GM21515 (cell line): ENCODE measurements around the gene ZNF816.
"Not testable (repeated sequence)": the region's sequence is repeated elsewhere in the genome, so short reads cannot be mapped to it uniquely, and the experiment has no call there.

ENCODE experiments used
- ATAC-seq: cut with Tn5 transposase; IDR thresholded peaks from one replicate; pipeline ENCODE4 v1.9.1; 2021; ENCODE audit not compliant: unreplicated experiment

ZNF816 gene

DNA sequence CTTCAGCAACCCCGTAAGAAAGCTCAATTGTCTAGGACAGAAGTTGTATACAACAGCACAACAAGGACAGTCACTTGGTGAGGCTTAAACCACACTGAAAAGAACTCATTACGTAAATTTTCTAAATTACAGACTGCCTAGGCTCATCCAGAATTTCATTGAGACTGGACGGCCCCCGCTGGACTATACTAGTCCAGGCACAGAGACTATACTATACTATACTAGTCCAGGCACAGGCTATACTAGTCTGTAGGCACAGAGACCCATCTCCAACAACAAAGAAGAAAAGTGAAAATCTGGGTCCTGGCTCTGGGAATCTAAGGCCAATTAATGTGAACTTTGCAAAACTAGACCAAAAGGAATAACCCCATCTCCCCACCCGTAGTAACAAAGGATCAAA is 700 bp downstream of the ZNF816 start:
- ATAC-seq = no peak

DNA sequence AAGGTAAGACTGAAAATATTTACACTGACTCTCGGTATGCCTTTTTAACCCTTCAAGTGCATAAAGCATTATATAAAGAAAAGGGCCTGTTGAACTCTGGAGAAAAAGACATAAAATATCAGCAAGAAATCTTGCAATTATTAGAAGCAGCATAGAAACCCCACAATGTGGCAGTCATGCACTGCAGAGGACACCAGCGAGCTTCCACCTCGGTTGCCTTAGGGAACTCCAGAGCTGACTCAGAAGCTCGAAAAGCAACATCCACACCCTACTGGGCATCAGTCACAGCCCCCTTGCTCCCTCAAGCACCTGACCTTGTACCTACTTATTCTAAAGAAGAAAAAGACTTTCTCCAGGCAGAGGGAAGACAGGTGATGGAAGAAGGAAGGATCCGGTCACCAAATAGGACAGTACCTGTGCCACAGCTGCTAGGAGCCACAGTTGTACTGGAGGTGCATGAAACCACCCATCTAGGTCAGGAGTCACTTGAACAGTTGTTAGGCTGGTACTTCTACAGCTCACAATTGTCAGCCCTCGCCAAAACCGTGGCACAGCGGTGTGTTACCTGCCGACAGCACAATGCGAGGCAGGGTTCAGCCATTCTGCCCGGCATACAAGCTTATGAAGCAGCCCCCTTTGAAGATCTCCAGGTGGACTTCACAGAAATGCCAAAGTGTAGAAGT is 2.9 kb downstream of the ZNF816 start:
- no peak for ATAC-seq

DNA sequence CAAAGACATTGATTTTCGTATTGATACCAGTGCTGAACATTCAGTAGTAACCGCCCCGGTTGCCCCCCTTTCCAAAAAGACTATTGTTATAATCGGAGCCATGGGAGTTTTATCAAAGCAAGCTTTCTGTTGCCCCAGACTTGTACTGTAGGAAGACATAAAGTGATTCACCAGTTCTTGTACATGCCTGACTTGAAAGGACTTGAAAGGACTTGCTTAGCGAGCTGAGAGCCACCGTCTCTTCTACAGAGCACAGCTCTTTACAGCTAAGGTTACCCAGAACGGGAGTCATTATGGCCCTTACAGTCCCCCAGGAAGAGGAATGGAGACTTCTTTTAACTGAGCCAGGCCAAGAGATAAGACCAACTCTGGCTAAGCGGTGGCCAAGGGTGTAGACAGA is 5.1 kb downstream of the ZNF816 start:
- no peak for ATAC-seq

DNA sequence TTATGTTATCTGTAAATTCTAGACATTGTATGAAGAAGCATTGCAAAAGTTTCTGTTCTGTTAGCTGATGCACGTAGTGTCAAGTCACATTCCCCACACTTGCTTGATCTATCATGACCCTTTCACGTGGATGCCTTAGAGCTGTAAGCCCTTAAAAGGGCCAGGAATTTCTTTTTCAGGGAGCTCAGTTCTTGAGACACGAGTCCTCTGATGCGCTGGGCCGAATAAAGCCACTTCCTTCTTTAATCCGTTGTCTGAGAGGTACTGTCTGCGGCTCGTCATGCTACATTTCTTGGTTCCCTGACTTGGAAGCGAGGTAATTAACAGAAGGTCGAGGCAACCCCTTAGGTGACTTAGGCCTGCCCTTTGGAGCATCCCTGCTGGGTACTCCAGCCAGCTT is 5.8 kb downstream of the ZNF816 start:
- no peak for ATAC-seq

DNA sequence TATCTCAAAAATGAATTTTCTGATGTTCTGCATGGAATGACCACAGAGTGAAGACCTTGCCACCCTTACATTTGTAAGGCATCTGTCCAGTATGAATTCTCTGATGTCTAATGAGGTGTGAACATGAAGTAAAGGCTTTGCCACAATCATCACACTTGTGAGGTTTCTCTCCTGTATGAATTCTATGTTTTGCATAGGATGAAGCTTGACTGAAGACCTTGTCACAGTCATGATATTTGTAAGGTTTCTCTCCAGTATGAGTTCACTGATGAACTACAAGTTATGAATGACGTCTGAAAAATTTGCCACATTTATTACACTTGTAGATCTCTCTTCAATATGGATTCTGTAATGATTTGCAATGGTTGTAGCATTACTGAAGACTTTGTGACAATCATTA is 13.3 kb downstream of the ZNF816 start:
- ATAC-seq = no peak

DNA sequence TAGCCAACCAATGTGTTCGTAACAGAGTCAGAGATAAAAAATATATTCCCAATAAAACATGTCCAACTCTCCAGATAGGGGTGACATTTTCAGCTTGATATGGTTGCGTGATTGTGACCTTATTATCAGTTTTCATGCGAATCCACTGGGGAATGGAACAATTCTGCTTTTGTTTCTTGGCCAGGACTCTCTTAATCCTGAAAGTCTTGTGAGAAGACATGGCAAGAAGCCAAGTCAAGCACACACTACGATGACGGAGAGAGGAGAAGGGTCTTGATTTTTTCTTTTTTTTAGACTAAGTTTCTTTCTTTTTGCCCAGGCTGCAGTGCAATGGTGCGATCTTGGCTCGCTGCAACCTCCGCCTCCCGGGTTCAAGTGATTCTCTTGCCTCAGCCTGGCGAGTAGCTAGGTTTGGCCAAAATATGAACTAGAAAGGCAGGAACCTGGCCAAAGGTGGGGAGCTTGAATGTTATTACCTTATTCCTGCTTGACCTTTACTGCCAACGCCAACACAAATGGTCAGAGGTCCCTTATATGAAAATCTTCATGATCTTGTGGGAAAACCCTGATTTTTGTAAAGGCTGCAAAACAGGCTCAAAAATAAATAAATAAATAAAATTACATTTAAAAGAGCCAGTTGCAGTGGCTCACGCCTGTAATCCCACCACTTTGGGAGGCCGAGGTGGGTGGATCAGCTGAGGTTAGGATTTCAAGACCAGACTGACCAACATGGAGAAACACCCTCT is 14.5 kb downstream of the ZNF816 start:
- no peak for ATAC-seq

DNA sequence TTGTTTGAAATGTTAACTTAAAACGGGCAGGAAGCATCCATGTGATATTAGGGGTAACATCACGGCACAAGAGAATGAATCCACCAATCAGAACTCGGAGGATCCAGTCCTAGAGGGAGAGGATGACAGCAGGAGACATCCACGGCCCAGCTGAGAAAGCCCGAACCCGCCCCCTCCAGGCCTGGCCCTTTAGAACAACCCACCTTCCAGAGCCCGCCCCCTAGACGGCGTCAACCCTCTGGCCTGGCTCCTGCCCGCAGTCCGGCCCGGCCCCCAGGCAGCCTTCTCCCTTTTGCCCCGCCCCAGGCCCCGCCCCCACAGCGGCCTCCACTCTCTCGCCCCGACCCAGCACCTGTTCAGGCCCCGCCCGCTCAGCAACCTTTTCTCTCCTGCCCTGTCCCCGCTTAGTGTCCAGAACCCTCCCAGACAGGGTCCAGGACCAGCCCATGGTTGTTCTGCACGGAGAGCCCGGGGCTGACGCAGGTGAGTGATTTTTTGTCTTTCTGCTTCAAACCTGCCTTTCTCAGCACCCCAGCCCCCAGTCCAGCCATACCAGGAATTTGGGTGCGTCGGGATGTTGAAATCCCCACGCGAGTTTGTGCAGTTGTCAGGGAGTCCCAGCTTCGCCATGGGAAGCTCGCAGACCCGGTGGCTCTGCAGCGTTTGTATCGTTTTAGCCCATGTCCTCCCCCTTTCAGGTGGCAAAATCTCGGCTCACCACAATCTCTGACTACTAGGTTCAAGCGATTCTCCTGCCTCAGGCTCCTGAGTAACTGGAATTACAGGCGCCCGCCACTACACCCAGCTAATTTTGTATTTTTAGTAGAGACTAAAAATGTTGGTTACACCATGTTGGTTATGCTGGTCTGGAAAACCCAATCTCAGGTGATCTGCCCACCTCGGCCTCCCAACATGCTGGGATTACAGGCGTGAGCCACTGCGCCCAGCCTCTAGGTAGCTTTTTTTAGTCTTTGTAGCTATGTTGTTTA is 16.1 kb downstream of the ZNF816 start:
- no peak for ATAC-seq

DNA sequence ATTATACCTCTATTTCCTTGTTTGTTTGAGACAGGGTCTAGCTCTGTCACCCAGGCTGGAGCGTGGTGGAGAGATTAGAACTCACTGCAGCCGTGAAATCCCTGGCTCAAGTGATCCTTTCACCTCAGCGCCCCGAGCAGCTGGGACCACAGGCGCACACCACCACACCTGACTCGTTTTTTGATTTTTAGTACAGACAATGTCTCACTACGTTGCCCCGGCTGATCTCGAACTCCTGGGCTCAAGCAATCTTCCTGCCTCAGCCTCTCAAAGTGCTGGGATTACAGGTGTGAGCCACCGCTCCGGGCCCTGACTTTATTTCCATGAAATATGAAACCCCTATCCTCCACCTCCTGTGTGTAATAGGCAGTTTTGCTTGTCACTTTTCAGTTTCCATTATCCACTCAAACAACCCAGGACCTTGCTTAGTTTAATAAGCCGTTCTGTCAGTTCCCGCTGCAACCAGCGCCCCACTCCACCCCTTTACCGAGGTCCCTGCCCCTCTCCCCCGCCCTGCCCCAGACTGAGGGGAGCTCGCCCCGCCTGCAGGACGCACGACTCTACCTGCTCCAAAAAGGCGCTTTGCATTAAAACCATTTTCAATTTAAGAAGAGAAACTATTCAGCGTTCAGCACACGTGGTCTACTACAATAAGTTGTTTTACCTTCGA is 16.9 kb downstream of the ZNF816 start:
- ATAC-seq = no peak

DNA sequence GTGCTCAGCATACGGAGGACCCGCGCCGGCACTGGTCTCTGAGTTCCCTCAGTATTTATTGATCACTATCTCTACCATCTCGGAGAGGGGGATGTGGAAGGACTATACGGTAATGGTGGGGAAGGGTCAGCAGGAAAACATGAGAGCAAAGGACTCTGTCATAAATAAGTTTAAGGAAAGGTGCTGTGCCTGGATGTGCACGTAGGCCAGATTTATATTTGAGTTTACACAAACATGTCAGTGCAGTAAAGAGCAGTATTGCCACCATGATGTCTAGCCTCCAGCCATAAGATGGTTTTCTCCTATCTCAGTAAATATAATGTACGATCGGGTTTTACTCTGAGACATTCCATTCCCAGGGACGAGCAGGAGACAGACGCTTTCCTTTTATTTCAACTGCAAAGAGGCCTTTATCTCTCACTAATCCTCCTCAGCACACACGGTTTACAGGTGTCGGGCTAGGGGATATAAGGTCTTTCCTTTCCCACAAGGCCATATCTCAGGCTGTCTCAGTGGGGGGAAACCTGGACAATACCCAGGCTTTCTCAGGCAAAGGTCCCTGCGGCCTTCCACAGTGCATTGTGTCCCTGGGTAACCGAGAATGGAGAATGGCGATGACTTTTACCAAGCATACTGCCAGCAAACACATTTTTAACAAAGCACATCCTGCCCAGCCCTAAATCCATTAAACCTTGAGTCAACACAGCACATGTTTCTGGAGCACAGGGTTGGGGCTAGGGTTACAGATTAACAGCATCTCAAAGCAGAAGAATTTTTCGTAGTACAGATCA is 17.8 kb downstream of the ZNF816 start:
- ATAC-seq = not testable (repeated sequence)

DNA sequence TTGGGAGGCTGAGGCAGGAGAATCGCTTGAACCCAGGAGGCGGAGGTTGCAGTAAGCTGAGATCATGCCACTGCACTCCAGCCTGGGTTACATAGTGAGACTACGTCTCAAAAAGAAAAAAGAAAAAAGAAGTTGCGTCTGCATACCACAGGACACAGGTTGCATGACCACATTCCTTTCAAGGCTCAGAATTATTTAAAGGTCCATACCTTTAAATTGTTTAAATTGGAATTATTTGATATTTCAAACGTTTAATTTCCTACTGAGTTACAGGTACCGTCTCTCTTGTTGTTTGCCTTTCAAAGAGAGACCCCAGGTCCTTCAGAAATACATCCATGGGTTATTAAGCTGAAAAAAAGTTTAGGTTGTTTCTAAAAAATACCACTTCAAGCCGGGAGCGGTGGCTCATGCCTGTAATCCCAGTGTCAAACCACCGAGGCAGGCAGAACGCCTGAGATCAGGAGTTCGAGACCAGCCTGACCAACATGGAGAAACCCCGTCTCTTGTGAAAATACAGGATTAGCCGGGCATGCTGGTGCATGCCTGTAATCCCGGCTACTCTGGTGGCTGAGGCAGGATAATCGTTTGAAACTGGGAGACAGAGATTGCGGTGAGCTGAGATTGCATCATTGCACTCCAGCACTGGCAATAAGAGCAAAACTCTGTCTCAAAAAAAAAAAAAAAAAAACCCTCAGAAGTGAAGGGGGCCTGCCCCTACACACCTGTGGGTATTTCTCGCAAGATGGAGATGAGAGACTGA is 18.6 kb downstream of the ZNF816 start:
- no peak for ATAC-seq

DNA sequence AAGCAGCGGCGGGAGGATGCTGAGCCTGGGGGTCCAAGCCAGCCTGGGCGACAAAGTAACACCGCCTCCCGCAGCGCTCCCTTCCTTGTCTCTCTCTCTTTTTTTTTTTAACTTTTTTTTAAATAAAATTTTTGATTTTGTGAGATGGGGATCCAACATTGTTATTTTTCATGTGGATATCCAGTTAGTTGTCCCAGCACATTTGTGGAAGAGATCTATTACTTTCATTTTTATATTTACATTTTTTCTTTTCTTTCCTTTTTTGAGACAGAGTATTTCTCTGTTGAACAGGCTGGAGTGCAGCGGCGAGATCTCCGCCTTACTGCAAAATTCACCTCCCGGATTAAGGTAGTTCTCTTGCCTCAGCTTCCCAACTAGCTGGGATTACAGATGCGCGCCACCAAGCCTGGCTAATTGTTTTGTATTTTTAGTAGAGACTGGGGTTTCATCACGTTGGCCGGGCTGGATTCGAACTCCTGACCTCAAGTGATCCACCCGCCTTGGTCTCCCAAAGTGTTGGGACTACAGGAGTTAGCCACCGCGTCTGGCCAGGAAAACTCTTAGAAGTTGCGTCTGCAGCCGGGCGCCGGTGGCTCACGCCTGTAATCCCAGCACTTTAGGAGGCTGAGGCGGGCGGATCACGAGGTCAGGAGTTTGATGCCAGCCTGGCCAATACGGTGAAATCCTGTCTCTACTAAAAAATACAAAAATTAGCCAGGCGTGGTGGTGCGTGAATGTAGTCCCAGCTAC is 19.4 kb downstream of the ZNF816 start:
- ATAC-seq = no peak

DNA sequence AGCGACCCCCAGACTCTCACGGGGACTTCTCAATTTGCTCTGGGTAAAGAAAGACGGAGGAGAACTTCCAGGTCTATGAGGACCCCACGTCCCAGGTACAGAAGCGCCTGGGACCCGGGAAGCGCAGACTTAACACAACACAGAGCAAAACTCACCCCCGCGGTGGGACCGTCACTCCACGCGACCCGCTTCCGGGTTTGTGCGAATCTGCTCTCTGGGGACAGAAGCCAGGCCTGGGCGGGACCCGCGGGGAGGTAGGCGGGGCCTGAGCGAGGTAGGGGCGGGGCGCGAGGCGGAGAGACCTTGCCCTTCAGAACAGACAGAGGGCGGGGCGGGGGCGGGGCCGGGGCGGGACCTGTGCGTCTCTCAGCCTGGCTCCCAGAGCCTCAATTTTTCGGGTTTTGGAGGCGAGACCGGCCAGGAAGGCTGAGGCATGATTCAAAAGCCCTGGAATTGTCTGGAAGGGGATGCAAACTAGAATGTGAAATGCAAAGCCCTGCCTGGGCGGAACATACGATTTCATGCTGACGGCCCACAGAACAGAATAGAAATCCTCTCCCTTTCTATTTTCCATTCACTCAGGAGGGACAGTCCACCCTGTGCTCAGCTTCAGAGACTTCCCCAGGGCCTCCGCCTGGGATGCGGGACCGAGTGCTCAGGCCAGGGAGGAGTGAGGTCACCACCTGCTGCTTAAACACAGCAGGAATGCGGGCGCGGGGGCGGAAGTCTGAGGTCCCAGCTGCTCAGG is 20.1 kb downstream of the ZNF816 start:
- peak; percentile 93 for ATAC-seq

DNA sequence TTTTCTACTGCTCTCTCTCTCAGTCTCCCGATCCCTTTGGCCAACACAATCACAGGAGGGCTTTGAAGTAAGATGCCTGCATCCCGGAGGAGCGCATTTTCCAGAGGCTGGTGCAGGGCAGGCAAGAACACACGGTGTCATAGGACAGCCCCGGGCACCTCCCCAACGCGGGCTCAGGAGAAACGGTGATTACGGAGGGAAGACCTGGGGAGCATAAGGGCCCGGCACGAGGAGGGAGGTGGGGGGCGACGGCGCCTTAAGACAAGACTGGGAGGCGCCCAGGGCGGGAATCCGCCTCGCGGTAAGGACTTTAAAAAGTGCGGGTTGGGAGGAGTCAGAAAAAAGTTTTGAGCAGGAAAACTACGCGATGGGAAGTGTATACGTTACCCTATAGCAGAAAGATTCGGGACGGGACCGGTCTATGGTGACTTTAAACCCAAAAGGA is 20.7 kb downstream of the ZNF816 start:
- ATAC-seq = peak; percentile 23

DNA sequence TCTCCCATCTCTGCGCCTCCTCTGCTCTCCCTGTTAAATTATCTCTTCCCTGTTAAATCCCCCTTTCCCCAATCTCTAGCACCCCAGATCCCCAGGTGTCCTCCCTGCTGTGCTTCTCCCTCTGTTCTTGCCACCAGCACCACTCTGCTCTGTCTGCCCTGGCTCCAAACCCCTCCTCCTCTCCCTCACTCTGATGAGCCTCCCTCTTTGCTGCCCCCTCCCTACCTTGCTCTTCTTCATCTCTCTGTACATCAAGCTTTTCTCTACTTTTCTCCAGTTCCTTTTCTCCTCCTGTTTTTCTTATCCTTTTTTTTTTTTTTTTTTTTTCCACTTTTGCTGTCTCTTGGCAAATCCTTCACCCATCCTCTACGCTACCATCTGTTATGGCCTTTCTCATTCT is 21.2 kb downstream of the ZNF816 start:
- not testable (repeated sequence) for ATAC-seq

DNA sequence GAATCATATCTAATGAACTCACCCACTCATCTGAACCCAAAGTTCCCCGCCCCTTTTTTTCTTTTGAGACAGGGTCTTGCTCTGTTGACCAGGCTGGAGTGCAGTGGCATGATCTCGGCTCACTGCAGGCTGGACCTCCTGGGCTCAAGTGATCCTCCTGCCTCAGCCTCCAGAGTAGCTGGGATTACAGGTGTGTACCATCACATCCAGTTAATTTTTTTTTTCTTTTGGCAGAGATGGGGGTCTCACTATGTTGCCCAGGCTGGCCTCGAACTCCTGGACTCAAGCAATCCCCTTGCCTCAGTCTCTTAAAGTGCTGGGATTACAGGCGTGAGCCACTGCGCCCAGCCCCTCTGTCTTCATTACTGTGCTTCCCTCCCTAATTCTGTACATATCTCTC is 21.8 kb downstream of the ZNF816 start:
- not testable (repeated sequence) for ATAC-seq

DNA sequence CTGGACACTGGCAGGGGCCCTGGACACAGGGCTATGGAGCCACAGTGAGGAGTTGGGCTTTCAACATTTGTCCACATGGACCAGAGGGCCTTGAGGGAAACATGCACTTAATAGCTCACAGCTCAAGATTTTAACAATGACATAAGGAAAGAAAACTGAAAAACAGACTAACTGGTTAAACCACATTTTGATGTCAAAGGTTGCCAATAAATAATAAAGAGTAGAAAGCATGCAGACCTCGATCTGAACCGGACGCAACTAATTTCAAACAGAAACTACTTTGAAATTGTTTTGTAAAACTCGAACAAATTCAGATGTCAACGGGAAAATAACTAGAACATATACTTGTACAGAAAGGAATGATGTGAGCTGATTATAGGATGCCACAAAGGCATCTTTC is 23.9 kb downstream of the ZNF816 start:
- ATAC-seq = no peak

DNA sequence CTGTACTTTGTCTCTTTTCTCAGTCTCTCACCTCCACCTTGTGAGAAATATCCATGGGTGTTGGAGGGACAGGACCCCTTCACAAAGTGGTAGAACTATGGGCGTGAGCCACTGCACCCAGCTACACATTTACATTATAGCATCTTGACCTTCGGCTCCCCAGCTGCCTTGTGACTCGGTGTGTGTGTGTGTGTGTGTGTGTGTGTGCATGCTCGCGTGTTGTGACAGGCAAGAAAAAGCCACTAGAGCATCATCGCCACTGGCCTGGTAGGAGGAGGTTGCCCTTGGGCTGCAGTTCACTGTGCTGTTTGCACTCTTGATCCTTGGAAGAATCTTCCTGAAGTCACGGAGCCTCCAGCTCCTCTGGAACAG is 25.7 kb downstream of the ZNF816 start:
- no peak for ATAC-seq
